ENCODE results near the gene FBLIM1. TPM values are rescaled to one million over a fixed set of nuclear protein-coding genes. Genes with fewer than 3 reads are reported as not detected.

Gene FBLIM1
- total RNA-seq (10 to 100 TPM; 32.8 to 52.5 TPM), polyA plus RNA-seq (ENCODE audit: insufficient read depth, low read depth, low replicate concordance) (23.3 TPM)
- long read RNA-seq, donor 1, transcript FBLIM1-202 (9 exons, 3,695 nt) = major isoform, 11 of 19 reads
- long read RNA-seq, donor 1, partial matches to known transcripts = 0 of 19 reads
- long read RNA-seq, donor 1, other reads (novel, unspliced or antisense) = 7 of 19 reads
- long read RNA-seq, donor 2, transcript FBLIM1-202 (9 exons, 3,695 nt) = major isoform, 10 of 11 reads
- long read RNA-seq, donor 2, partial matches to known transcripts = 0 of 11 reads
- long read RNA-seq, donor 2, other reads (novel, unspliced or antisense) = 0 of 11 reads

- TF ChIP-seq POLR2A (IDR thresholded peaks at IDR 0.05) (no peak), CTCF (IDR thresholded peaks at IDR 0.05) (no peak)
- H3K27ac ChIP-seq = peak within 1 kb of the TSS; percentile 89 to 93
- no peaks in the 10 kb centered on the region for H3K36me3 ChIP-seq (ENCODE audit: low read depth, missing control alignments)
- peak within 1 kb of the TSS; percentile 61 to 76 for H3K4me3 ChIP-seq
- peaks cover 36% of the 10 kb centered on the region for H3K4me1 ChIP-seq
- H3K27me3 ChIP-seq = no peaks in the 10 kb centered on the region
- H3K9me3 ChIP-seq = no peaks in the 10 kb centered on the region
- 2 to 12% methylated on average over 9 of the region's 58 CpGs for WGBS, 2 donors
- no peak for DNase-seq
- intact Hi-C loops (cut with DNase I; ENCODE audit: low total_unique reads) = no loop called here
These were observed at the start of gene FBLIM1 for GRCh38 chr1:15758343-15758931. TSS of gene FBLIM1 (plus strand) at chr1:15758795. CDS start at chr1:15764984, 6,189 bp downstream.

- H3K4me3 ChIP-seq = no peak overlapping the region
- H3K9me3 ChIP-seq = no peaks in the 10 kb centered on the region
- DNase-seq = no peak
- TF ChIP-seq CTCF (IDR thresholded peaks at IDR 0.05) (no peak), POLR2A (IDR thresholded peaks at IDR 0.05) (no peak)
- H3K27ac ChIP-seq = no peak overlapping the region
- intact Hi-C loops (cut with DNase I; ENCODE audit: low total_unique reads) = no loop called here
- no peaks in the 10 kb centered on the region for H3K27me3 ChIP-seq
- 88 to 96% methylated on average over 4 of the region's 4 CpGs for WGBS, 2 donors
- no peaks in the 10 kb centered on the region for H3K36me3 ChIP-seq (ENCODE audit: low read depth, missing control alignments)
- H3K4me1 ChIP-seq = peaks cover 12% of the 10 kb centered on the region
These were observed 49.4 kb upstream of the FBLIM1 start for GRCh38 chr1:15709226-15709625.

- Histone ChIP-seq H3K4me3 (no peak overlapping the region), H3K27me3 (no peaks in the 10 kb centered on the region), H3K4me1 (peaks cover 9% of the 10 kb centered on the region), H3K9me3 (no peaks in the 10 kb centered on the region), H3K36me3 (ENCODE audit: low read depth, missing control alignments) (no peaks in the 10 kb centered on the region), H3K27ac (no peak overlapping the region)
- no peak for TF ChIP-seq POLR2A (IDR thresholded peaks at IDR 0.05)
- no peak for TF ChIP-seq CTCF (IDR thresholded peaks at IDR 0.05)
- 74 to 76% methylated on average over 4 of the region's 4 CpGs for WGBS, 2 donors
- intact Hi-C loops (cut with DNase I; ENCODE audit: low total_unique reads) = no loop called here
- no peak for DNase-seq
These were observed 46.4 kb upstream of the FBLIM1 start for GRCh38 chr1:15712168-15712567.

GRCh38 chr1:15714406-15715136, 44.0 kb upstream of the FBLIM1 start:
- intact Hi-C loops (cut with DNase I; ENCODE audit: low total_unique reads) = no loop called here
- Histone ChIP-seq H3K27ac (peak overlapping the region in 1 of 2 donors; percentile 48), H3K27me3 (no peaks in the 10 kb centered on the region), H3K4me1 (peaks cover 6% of the 10 kb centered on the region), H3K9me3 (no peaks in the 10 kb centered on the region), H3K36me3 (ENCODE audit: low read depth, missing control alignments) (no peaks in the 10 kb centered on the region), H3K4me3 (no peak overlapping the region)
- no peak for TF ChIP-seq POLR2A (IDR thresholded peaks at IDR 0.05)
- no peak for TF ChIP-seq CTCF (IDR thresholded peaks at IDR 0.05)
- peak; percentile 55 for DNase-seq
- 46 to 48% methylated on average over 4 of the region's 4 CpGs for WGBS, 2 donors

All from testis (tissue), 5 donors.